ENCODE results near the gene PKP4. TPM values are rescaled to one million over a fixed set of nuclear protein-coding genes. Genes with fewer than 3 reads are reported as not detected.
A peak's percentile ranks its signal among the peaks of the same experiment; 100 is the strongest.

The PKP4 gene
- total RNA-seq, 1 donor: 33.3 TPM

DNA sequence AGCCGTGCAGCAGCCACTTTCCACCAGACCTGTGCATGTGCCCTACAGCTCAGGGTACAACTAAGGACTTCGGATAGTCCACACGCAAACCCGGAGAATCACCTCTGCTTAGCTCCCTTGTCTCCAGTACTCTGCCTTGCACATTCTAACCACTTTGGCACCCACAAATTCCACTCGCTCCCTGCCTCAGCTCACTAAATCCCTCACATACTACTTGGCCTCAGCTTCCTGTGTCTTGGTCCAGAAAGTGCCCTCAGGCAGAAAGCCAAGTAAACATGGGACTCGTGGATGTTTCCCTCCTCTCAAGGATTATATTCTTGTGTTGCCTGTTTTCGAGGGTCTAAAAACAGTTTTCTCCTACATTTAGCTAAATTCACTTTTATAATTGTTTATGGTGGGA is 180.6 kb downstream of the PKP4 start:
- no peak for DNase-seq (ENCODE audit: low read depth)
- TF ChIP-seq, protein P1, sequence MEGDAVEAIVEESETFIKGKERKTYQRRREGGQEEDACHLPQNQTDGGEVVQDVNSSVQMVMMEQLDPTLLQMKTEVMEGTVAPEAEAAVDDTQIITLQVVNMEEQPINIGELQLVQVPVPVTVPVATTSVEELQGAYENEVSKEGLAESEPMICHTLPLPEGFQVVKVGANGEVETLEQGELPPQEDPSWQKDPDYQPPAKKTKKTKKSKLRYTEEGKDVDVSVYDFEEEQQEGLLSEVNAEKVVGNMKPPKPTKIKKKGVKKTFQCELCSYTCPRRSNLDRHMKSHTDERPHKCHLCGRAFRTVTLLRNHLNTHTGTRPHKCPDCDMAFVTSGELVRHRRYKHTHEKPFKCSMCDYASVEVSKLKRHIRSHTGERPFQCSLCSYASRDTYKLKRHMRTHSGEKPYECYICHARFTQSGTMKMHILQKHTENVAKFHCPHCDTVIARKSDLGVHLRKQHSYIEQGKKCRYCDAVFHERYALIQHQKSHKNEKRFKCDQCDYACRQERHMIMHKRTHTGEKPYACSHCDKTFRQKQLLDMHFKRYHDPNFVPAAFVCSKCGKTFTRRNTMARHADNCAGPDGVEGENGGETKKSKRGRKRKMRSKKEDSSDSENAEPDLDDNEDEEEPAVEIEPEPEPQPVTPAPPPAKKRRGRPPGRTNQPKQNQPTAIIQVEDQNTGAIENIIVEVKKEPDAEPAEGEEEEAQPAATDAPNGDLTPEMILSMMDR (IDR thresholded peaks at IDR 0.05; ENCODE audit: insufficient read depth, low read length): no peak
- H3K4me3 ChIP-seq (ENCODE audit: low read depth, low read length): no peak overlapping the region

DNA sequence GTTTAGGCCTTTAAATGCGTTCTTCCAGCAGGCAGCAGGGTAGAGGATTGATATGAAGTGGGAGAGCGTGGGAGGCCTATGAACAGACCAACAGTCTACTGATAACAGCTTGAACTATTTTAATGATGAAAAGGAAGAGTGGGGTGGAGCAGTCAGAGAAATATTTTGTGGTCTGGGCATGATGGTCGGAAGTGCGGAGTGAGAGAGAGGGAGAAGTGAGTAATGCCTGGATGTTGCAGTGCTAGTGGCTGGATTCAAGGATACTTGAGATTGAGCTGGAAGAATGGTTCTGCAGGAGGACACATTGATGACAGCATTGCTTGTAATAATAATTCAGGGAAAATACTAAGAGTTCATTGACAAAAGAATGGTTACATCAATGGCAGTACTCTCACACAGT is 187.4 kb downstream of the PKP4 start:
- DNase-seq (ENCODE audit: low read depth): peak; percentile 74

DNA sequence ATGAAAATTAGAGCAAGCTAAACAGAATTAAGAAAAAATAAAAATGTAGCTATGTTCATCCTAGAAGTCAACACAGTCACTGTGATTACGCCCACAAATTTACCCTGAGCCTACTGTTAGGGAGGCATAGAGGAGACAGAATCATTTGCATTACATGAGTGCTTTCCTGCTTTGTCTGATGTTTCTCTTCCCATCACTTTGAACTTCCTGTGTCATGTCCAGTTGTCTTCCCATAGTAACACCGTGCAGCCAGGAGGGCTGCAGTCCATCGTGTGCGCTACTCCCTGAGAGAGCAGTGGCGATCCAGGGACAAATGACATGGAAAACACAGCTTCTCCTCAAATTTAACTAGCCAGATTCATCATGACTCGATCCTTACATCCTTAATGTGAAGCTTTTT is 188.5 kb downstream of the PKP4 start:
- no peak for DNase-seq (ENCODE audit: low read depth)
- no peak overlapping the region for H3K4me3 ChIP-seq (ENCODE audit: low read depth, low read length)
- TF ChIP-seq, protein P1 (IDR thresholded peaks at IDR 0.05; ENCODE audit: insufficient read depth, low read length): no peak

More for the DNA sequence above, 187.4 kb downstream of the PKP4 start:
- no peak overlapping the region for H3K4me3 ChIP-seq (ENCODE audit: low read depth, low read length)
- TF ChIP-seq, protein P1 (IDR thresholded peaks at IDR 0.05; ENCODE audit: insufficient read depth, low read length): no peak

DNA sequence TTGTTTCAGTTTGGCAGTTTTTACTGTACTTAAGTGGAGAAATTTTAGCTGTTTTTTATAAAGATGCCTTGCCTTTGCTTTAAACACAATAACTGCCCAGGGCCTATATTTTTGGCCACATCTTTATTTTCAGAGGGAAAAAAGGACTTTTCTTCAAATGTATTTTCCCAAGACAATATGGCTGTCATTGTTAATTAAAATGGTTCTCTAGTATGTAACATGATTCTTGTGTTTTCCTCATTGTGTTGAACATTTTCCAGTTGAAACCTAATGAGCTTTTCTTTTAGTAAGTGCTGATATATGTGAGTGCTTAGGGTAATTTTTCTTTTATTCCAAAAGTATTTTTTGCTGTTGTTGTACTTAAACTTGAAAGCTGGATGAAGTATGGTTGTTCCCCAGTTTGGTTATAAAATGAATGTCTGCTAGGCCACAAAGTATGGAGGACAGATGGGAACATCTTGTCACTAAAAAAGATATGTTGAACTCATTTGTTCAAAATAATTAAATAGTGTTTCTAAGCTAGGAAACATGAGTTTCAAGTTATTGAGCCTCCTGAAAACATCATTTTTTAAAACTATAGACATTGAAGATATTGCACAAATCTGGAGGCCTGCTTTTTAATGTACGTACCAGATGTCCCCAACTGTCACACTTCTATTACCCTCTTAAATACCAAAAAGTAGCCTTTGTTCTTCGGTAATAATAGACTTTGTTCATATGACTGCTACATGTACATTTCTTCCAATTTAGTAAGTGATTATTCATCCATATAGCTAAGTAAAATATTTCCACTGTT is 190.9 kb downstream of the PKP4 start:
- no peak for DNase-seq (ENCODE audit: low read depth)
- H3K4me3 ChIP-seq (ENCODE audit: low read depth, low read length): no peak overlapping the region
- TF ChIP-seq, protein P1 (IDR thresholded peaks at IDR 0.05; ENCODE audit: insufficient read depth, low read length): no peak

DNA sequence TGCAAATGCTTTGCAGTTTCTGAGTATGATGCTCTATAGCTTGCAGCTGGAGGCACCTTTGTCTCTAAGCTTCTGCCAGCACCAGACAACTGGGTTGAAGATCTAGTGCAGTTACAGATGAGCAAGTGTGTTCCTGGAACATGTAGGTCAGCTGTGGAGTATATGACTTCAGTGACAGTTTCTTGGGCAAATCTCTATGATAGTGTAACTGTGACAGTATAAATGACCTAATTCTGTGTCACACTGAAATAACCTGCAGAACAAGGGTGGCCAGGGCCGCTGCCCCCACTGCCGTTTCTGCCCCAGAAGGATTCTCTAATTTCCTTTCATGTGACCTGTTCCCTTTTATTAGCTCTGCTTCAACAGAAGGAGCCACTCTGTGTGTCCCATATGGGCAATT is 193.1 kb downstream of the PKP4 start:
- TF ChIP-seq, protein P1 (IDR thresholded peaks at IDR 0.05; ENCODE audit: insufficient read depth, low read length): no peak
- no peak overlapping the region for H3K4me3 ChIP-seq (ENCODE audit: low read depth, low read length)
- DNase-seq (ENCODE audit: low read depth): no peak

DNA sequence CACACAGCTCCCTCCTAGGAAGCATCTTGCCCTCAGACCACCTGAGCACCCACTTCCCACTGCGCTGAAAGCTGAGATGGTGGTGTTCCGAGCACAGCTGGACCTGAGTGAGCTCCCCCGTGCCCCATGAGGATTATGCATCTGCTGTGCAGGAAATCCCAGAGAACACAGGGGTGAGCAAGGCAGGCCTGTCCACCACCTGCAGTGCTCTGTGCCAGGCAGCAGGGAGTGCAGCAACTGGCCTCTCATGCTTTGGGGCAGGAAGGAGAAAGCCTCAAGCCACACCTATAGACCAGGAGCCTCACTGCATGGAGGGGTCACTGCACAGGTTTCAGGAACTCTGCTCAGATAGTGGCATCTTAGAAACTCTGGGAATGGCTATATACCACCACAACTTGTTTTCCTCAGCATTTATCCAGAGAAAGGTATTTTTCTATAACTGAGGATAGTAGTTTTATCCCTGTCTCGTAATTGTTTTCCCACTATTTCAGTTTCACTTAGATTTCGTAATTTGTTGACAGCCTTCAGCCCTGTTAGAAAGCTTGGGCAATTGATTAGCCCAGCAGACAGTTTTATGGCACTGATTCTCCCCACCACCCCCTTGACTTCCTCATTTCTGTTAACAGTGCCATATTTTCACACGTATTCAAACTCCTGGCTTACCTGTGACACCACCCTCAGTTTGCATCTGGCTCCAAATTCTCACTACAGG is 194.1 kb downstream of the PKP4 start:
- TF ChIP-seq, protein P1 (IDR thresholded peaks at IDR 0.05; ENCODE audit: insufficient read depth, low read length): no peak
- no peak for DNase-seq (ENCODE audit: low read depth)
- no peak overlapping the region for H3K4me3 ChIP-seq (ENCODE audit: low read depth, low read length)

Data from fibroblast of the aortic adventitia (primary cell).